Parathyroid adenoma (tissue), 2 donors: ENCODE results near the gene LIG1.

ENCODE experiments used
- H2AFZ ChIP-seq: fragments of 300-600 bp; sonication (generic); one replicate; pipeline ENCODE4 v1.7.0; 2017; ENCODE audit warnings: antibody characterized with exemption, mild to moderate bottlenecking
- H3K27ac ChIP-seq: fragments of 300-600 bp; sonication (generic); one replicate; pipeline ENCODE4 v1.7.0; 2017
- H3K27me3 ChIP-seq: fragments of 300-600 bp; sonication (generic); one replicate; pipeline ENCODE4 v1.7.0; 2017; ENCODE audit warnings: low read length; ENCODE audit not compliant: control insufficient read depth, insufficient read depth
- H3K36me3 ChIP-seq: fragments of 300-600 bp; sonication (generic); one replicate; pipeline ENCODE4 v1.7.0; 2017; ENCODE audit warnings: low read length; ENCODE audit not compliant: control insufficient read depth, insufficient read depth
- H3K4me1 ChIP-seq: fragments of 300-600 bp; sonication (generic); one replicate; pipeline ENCODE4 v1.7.0; 2017; ENCODE audit warnings: control low read depth
- H3K4me2 ChIP-seq: fragments of 300-600 bp; sonication (generic); one replicate; pipeline ENCODE4 v1.7.0; 2017; ENCODE audit warnings: low read length
- H3K4me3 ChIP-seq: fragments of 300-600 bp; sonication (generic); one replicate; pipeline ENCODE4 v1.7.0; 2017; ENCODE audit warnings: low read depth, low read length
- H3K79me2 ChIP-seq: fragments of 300-600 bp; sonication (generic); one replicate; pipeline ENCODE4 v1.7.0; 2017; ENCODE audit warnings: control low read depth
- H3K9ac ChIP-seq: fragments of 300-600 bp; sonication (generic); one replicate; pipeline ENCODE4 v1.7.0; 2017; ENCODE audit warnings: mild to moderate bottlenecking
- H3K9me3 ChIP-seq: fragments of 300-600 bp; sonication (generic); one replicate; pipeline ENCODE4 v1.7.0; 2017; ENCODE audit warnings: low read length; ENCODE audit not compliant: control insufficient read depth
- TF ChIP-seq, protein P1 (sequence below): fragments of 300-600 bp; sonication (generic); IDR thresholded peaks from one replicate; pipeline ENCODE4 v1.7.0; 2017; ENCODE audit warnings: antibody characterized with exemption, mild to moderate bottlenecking
- donor health status: primary hyperparathyroidism.

Gene LIG1

DNA sequence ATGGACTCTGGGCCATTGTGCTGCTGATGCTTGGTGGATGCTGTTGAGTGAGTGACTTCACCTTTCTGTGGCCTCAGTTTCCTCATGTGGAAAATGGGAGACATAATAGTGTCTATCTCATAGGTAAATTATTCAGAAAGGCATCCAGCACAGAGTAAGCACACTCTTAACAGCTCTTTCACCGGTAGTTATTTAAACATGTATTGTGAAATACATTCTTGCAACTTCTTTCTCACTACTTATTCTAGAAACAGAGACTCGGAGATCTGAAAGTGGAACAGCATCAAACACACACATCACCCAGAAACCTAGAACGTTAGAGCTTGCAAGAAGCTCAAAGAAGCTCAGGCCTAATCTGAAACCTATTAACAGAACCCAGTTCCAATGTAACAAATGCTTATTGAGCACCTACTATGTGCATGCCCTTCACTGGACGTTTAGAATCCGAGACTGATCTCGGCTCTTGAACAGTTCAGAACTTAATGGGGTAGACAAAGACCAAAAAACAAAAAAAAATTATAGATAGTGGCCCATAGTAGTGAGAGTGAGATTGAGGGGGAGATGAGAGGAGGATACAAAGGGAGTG is 4.4 kb upstream of the LIG1 start:
- Histone ChIP-seq H3K36me3 (no peaks in the 10 kb centered on the region), H3K79me2 (no peaks in the 10 kb centered on the region), H3K27me3 (no peaks in the 10 kb centered on the region), H3K4me2 (no peak overlapping the region), H2AFZ (no peak overlapping the region), H3K27ac (no peak overlapping the region), H3K4me3 (no peak overlapping the region), H3K9me3 (no peaks in the 10 kb centered on the region), H3K9ac (no peak overlapping the region), H3K4me1 (no peaks in the 10 kb centered on the region)
- TF ChIP-seq, protein P1, sequence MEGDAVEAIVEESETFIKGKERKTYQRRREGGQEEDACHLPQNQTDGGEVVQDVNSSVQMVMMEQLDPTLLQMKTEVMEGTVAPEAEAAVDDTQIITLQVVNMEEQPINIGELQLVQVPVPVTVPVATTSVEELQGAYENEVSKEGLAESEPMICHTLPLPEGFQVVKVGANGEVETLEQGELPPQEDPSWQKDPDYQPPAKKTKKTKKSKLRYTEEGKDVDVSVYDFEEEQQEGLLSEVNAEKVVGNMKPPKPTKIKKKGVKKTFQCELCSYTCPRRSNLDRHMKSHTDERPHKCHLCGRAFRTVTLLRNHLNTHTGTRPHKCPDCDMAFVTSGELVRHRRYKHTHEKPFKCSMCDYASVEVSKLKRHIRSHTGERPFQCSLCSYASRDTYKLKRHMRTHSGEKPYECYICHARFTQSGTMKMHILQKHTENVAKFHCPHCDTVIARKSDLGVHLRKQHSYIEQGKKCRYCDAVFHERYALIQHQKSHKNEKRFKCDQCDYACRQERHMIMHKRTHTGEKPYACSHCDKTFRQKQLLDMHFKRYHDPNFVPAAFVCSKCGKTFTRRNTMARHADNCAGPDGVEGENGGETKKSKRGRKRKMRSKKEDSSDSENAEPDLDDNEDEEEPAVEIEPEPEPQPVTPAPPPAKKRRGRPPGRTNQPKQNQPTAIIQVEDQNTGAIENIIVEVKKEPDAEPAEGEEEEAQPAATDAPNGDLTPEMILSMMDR, result no peak

DNA sequence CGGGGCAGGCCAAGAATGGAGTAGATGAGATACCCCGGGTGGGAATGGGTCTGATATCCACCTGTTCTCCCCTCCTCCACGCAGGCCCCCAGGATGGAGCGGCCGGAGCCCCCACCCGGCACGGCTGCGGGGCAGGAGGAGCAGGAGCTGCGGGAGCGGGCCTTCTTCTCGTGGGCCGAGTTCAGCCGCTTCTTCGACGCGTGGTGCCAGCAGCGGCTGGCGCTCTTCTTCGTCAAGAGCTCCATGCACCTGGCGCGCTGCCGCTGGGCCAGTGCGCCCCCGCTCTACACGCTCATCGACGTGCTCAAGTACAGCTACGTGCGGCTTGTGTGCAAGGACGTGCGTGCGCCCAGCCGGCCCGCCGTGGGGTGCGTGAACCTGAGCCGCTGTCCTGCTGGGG is 1.6 kb upstream of the LIG1 start:
- H2AFZ ChIP-seq, result no peak overlapping the region
- no peak overlapping the region for H3K27ac ChIP-seq
- no peaks in the 10 kb centered on the region for H3K79me2 ChIP-seq
- H3K4me3 ChIP-seq, result no peak overlapping the region
- H3K9me3 ChIP-seq, result no peaks in the 10 kb centered on the region
- H3K4me2 ChIP-seq, result no peak overlapping the region
- H3K36me3 ChIP-seq, result no peaks in the 10 kb centered on the region
- H3K4me1 ChIP-seq, result no peaks in the 10 kb centered on the region
- H3K27me3 ChIP-seq, result no peaks in the 10 kb centered on the region
- TF ChIP-seq, protein P1, result no peak
- H3K9ac ChIP-seq, result no peak overlapping the region

DNA sequence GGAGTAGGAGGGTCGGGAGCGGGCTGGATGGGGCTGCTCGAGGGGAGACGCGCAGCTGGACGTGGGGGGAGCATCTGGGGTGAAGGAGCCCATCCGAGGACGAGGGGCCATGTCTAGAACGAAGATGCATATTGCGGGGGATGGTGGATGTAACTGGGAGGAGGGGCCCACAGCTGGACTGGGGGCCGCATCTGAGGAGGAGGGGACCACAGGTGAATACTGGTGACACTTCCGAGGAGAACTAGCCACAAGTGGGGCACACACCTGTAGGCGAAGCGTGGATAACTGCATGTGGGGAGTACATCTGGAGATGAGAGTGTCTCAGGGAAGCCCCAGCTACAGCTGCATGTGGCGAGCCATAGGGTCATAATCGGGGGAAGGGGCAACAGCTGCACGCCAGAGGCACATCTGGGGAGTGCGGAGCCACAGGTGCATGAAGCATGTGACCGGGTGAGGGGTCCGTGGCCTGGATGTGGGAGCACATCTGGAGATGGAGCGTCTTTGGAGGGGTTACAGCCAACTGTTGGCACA is 738 bp upstream of the LIG1 start:
- no peaks in the 10 kb centered on the region for H3K36me3 ChIP-seq
- peak overlapping the region; percentile 91 for H3K27ac ChIP-seq
- no peaks in the 10 kb centered on the region for H3K27me3 ChIP-seq
- TF ChIP-seq, protein P1, result no peak
- no peaks in the 10 kb centered on the region for H3K4me1 ChIP-seq
- no peaks in the 10 kb centered on the region for H3K79me2 ChIP-seq
- no peaks in the 10 kb centered on the region for H3K9me3 ChIP-seq
- H2AFZ ChIP-seq, result peak overlapping the region; percentile 99
- H3K9ac ChIP-seq, result no peak overlapping the region
- H3K4me3 ChIP-seq, result peak overlapping the region; percentile 81
- peak overlapping the region; percentile 99 for H3K4me2 ChIP-seq

DNA sequence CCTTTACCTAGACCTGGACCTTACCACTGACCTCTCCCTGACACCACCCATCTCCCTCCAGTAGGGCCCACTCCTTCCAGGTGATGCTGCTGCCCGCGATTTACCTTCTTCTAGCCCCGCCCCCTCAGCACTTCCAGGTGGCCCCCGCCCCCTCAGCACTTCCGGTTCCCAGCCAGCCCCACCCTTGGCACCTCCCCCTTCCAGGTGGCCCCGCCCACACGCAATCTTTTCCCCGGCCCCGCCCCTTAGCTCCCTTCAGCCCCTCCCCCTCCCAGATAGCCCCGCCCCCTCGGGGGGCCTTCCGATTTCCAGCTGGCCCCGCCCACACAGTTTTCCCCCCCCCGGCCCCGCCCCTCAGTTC is 586 bp downstream of the LIG1 start:
- Histone ChIP-seq H3K9me3 (no peaks in the 10 kb centered on the region), H3K4me2 (peak overlapping the region; percentile 98), H3K79me2 (no peaks in the 10 kb centered on the region), H3K36me3 (no peaks in the 10 kb centered on the region), H3K4me1 (no peaks in the 10 kb centered on the region), H3K27ac (peak overlapping the region; percentile 91), H3K4me3 (peak overlapping the region; percentile 81), H3K27me3 (no peaks in the 10 kb centered on the region), H2AFZ (peak overlapping the region; percentile 2), H3K9ac (no peak overlapping the region)
- TF ChIP-seq, protein P1, result no peak

DNA sequence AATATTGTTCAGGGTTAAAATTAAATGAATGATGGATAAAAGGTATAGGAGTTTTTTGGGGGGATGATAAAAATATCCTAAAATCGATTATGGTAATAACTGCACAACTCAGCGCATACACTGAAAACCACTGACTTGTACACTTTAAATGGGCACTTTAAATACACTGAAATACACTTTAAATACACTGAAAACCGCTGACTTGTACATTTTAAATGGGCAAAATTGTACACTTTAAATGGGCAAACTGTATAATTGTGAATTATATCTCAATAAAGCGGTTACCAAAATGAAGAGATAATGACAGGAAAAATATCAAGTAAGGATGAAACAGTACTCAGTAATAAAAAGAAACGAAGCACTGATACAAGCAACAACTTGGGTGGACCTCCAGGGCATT is 1.5 kb downstream of the LIG1 start:
- Histone ChIP-seq H3K4me2 (no peak overlapping the region), H3K27me3 (no peaks in the 10 kb centered on the region), H3K4me3 (no peak overlapping the region), H3K36me3 (no peaks in the 10 kb centered on the region), H3K79me2 (no peaks in the 10 kb centered on the region), H3K9me3 (no peaks in the 10 kb centered on the region), H3K9ac (no peak overlapping the region), H3K4me1 (no peaks in the 10 kb centered on the region), H2AFZ (no peak overlapping the region), H3K27ac (no peak overlapping the region)
- TF ChIP-seq, protein P1, result no peak
